Activated naive CD4-positive, alpha-beta T cell treated with anti-CD3 and anti-CD28 coated beads for 36 hours (primary cell): ENCODE data around the gene ZNF558. TPM values are rescaled to one million over a fixed set of nuclear protein-coding genes. Genes with fewer than 3 reads are reported as not detected.

Experiments used
- CTCF ChIA-PET: fragments of 350-600 bp; sonication (Branson Sonifier 250); formaldehyde crosslinking; loops from one replicate; lab custom pipeline; 2021; ENCODE audit warnings: antibody characterized with exemption; lab: Charles Lee
- DNase-seq: peaks from one replicate; pipeline ENCODE4 v3.0.0-alpha.2; 2020
- H3K27ac Mint-ChIP-seq: one replicate; pipeline ENCODE4 v1.8.0; 2021; ENCODE audit warnings: mild to moderate bottlenecking, mixed read lengths
- H3K27me3 Mint-ChIP-seq: one replicate; pipeline ENCODE4 v1.8.0; 2021; ENCODE audit warnings: low read depth, mixed read lengths
- H3K36me3 Mint-ChIP-seq: one replicate; pipeline ENCODE4 v1.8.0; 2021; ENCODE audit warnings: low read depth, mixed read lengths
- H3K4me1 Mint-ChIP-seq: one replicate; pipeline ENCODE4 v1.8.0; 2021; ENCODE audit warnings: low read depth, mixed read lengths
- H3K4me3 Mint-ChIP-seq: one replicate; pipeline ENCODE4 v1.8.0; 2021; ENCODE audit warnings: mild to moderate bottlenecking, moderate library complexity, mixed read lengths
- H3K9me3 Mint-ChIP-seq: one replicate; pipeline ENCODE4 v1.8.0; 2021; ENCODE audit warnings: mixed read lengths
- intact Hi-C: fragments of 100-400 bp; cut with micrococcal nuclease; formaldehyde crosslinking; loops from one replicate; pipeline ENCODE4 v1.15.1; 2023
- total RNA-seq, 2 experiments: library from RNA; stranded (reverse); gene quantifications; one replicate each; pipeline ENCODE4 v1.2.3, GENCODE V29; 2021

ZNF558 gene
- 10 to 100 TPM; 23.9 to 24.4 TPM for total RNA-seq

DNA sequence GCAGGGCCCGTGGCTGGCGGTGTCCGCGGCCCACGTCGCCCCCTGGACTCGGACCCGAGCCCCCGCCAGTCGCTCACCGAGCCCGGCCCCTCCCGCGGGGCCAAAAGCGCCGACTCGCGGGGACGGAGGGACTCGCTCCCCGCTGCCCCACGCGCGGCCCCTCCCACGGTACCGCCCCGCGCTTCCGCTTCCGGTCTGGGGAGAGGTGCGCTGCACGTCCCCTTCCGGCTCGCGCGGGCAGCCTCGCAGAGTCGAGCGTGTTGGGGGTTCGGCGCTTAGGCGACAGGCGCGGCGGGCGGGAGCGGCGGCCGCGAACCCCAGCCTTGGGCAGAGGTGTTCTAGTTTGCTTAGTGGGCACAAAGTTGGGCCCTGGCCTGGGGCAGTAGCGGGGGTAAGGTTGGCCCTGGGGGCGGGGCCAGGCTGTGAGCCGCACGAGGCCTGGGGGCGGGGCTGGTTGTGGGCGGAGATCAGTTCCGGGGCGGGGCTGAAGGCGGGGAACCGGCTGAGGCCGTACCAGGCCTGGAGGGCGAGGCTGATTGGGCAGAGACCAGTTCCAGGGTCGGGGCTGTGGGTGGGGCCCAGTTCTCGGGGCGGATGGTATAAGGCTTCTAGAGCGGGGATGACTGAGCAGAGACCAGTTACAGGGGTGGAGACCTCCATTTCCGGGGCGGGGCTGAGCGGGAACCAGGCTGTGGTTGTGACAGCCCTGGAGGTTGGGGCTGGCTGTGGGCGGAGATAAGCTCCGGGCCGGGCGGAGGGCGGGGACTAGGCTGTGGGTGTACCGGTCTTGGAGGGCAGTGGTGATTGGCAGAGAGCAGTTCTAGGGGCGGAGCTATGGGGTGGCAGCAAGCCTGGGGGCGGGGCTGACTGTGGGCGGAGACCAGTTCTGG lies at the start of gene ZNF558, which contains the start of gene MBD3L1:
Gene ZNF558, minus strand, starts transcription at position 173 of the 890 bp plus-strand sequence. CDS start 9,645 bp downstream, outside the sequence.
Gene MBD3L1, plus strand, starts transcription at position 246 of the 890 bp plus-strand sequence. CDS start 10,302 bp downstream, outside the sequence.
- CTCF ChIA-PET = no interaction called here
- Mint-ChIP-seq H3K4me1 (peaks cover 19% of the 10 kb centered on the region), H3K4me3 (peak within 1 kb of the TSS; percentile 82), H3K27ac (peak within 1 kb of the TSS; percentile 86), H3K9me3 (peaks cover 3% of the 10 kb centered on the region), H3K36me3 (peaks cover 12% of the 10 kb centered on the region), H3K27me3 (no peaks in the 10 kb centered on the region)
- peak; percentile 100 for DNase-seq
- intact Hi-C loops = loop anchor here (1.0 to 5.0 kb wide), 7 partner anchors 240 to 958 kb away; partner anchors contain the start of genes RAB11B, ZNF317, ZNF414 and ZNF561

- no peak overlapping the region for H3K4me3 Mint-ChIP-seq
- no peaks in the 10 kb centered on the region for H3K36me3 Mint-ChIP-seq
- H3K9me3 Mint-ChIP-seq = peaks cover 11% of the 10 kb centered on the region
- no peak for DNase-seq
- CTCF ChIA-PET = interaction anchor here (0.5 kb wide), 1 partner anchor 293 kb away, joined by 3 read pairs; no protein-coding TSS in a partner anchor
- H3K27me3 Mint-ChIP-seq = peaks cover 14% of the 10 kb centered on the region
- H3K4me1 Mint-ChIP-seq = no peaks in the 10 kb centered on the region
- intact Hi-C loops = no loop called here
- H3K27ac Mint-ChIP-seq = no peak overlapping the region
Observed at GRCh38 chr19:8881512-8881911, 49.4 kb upstream of the ZNF558 start.

- no peaks in the 10 kb centered on the region for H3K4me1 Mint-ChIP-seq
- no peak overlapping the region for H3K4me3 Mint-ChIP-seq
- DNase-seq = no peak
- no peaks in the 10 kb centered on the region for H3K36me3 Mint-ChIP-seq
- H3K27me3 Mint-ChIP-seq = peaks cover 14% of the 10 kb centered on the region
- H3K9me3 Mint-ChIP-seq = peaks cover 11% of the 10 kb centered on the region
- H3K27ac Mint-ChIP-seq = no peak overlapping the region
- intact Hi-C loops = no loop called here
- CTCF ChIA-PET = interaction anchor here (0.5 kb wide), 1 partner anchor 293 kb away, joined by 3 read pairs; no protein-coding TSS in a partner anchor
Observed at GRCh38 chr19:8880868-8881488, 48.9 kb upstream of the ZNF558 start.

- intact Hi-C loops = no loop called here
Observed at GRCh38 chr19:8877854-8878705, 46.0 kb upstream of the ZNF558 start.

DNA sequence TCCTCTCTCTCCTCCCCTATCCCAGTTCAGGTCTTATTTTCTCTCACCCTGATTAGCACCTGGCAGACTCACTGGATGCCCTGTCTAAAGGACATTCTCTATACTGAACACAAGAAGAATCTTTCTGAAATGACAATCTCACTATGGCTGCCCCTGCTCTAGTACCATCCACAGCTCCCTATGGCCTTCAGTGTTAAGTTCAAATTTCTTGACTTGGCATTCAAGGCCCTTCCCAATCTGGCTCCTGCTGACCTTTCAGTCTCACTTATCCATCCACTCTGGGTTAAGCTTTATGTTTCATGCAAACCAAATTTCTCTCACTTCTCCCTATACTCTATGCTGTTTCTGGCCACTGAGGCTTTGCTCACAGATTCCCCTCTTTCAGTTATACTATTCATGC lies 34.2 kb upstream of the ZNF558 start:
- Mint-ChIP-seq H3K4me3 (no peak overlapping the region), H3K36me3 (no peaks in the 10 kb centered on the region), H3K27ac (no peak overlapping the region), H3K4me1 (no peaks in the 10 kb centered on the region), H3K9me3 (no peaks in the 10 kb centered on the region), H3K27me3 (peaks cover 7% of the 10 kb centered on the region)
- DNase-seq = no peak
- intact Hi-C loops = no loop called here
- CTCF ChIA-PET = no interaction called here

More at GRCh38 chr19:8877854-8878705, 46.0 kb upstream of the ZNF558 start:
- peaks cover 20% of the 10 kb centered on the region for H3K27me3 Mint-ChIP-seq
- CTCF ChIA-PET = no interaction called here
- no peak for DNase-seq
- H3K36me3 Mint-ChIP-seq = no peaks in the 10 kb centered on the region
- peaks cover 11% of the 10 kb centered on the region for H3K9me3 Mint-ChIP-seq
- no peak overlapping the region for H3K4me3 Mint-ChIP-seq
- no peaks in the 10 kb centered on the region for H3K4me1 Mint-ChIP-seq
- no peak overlapping the region for H3K27ac Mint-ChIP-seq

DNA sequence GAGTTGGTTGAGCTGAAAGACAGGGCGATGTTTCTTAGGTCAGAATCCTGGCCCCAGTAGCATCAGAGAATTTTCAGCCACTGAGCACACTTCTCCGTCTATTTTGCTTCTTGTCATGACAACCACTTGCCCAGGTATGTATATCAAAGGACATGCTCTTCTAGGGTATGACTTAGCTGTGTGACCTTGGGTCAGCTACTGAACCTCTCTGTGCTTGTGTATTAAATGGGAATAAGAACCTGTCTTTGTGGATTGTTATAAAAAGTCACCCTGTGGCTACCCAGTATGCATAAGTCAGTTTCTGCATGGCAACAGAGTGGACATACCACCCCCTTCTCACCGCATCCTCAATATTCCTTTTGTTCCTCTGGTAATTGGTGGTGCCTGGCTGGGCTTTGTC lies 26.2 kb upstream of the ZNF558 start:
- H3K36me3 Mint-ChIP-seq = no peaks in the 10 kb centered on the region
- no peak for DNase-seq
- no peaks in the 10 kb centered on the region for H3K9me3 Mint-ChIP-seq
- no peak overlapping the region for H3K4me3 Mint-ChIP-seq
- H3K4me1 Mint-ChIP-seq = no peaks in the 10 kb centered on the region
- intact Hi-C loops = no loop called here
- CTCF ChIA-PET = interaction anchor here (1.0 kb wide), 1 partner anchor 174 kb away, joined by 3 read pairs; no protein-coding TSS in a partner anchor
- no peak overlapping the region for H3K27ac Mint-ChIP-seq
- peaks cover 16% of the 10 kb centered on the region for H3K27me3 Mint-ChIP-seq

DNA sequence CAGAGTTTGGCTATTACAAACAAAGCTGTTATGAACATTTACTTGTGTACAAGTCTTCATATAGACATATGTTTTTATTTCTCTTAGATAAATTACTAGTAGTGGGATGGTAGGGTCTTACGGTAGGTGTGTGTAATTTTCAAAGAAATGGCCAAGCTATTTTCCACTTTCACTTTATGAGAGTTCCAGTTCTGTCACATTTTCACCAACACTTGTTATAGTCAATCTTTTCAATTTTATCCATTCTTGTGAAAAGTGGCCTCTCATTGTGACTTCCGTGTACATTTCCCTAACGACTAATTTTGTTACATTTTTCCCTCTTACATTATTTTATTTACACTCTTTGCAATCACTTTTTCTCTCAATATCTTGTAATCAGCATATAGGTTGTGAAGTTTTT lies 18.4 kb upstream of the ZNF558 start:
- no peak overlapping the region for H3K4me3 Mint-ChIP-seq
- H3K9me3 Mint-ChIP-seq = peaks cover 13% of the 10 kb centered on the region
- peaks cover 15% of the 10 kb centered on the region for H3K27me3 Mint-ChIP-seq
- no peaks in the 10 kb centered on the region for H3K36me3 Mint-ChIP-seq
- CTCF ChIA-PET = no interaction called here
- no peak overlapping the region for H3K27ac Mint-ChIP-seq
- H3K4me1 Mint-ChIP-seq = no peaks in the 10 kb centered on the region
- intact Hi-C loops = no loop called here
- DNase-seq = no peak

- Mint-ChIP-seq H3K27ac (no peak overlapping the region), H3K4me1 (no peaks in the 10 kb centered on the region), H3K36me3 (no peaks in the 10 kb centered on the region), H3K4me3 (no peak overlapping the region), H3K27me3 (peaks cover 13% of the 10 kb centered on the region), H3K9me3 (peaks cover 13% of the 10 kb centered on the region)
- no peak for DNase-seq
- intact Hi-C loops = no loop called here
- CTCF ChIA-PET = no interaction called here
Observed at GRCh38 chr19:8849232-8849631, 17.1 kb upstream of the ZNF558 start.

GRCh38 chr19:8846819-8847218 lies 14.7 kb upstream of the ZNF558 start:
- intact Hi-C loops = no loop called here
- Mint-ChIP-seq H3K27ac (no peak overlapping the region), H3K27me3 (peaks cover 10% of the 10 kb centered on the region), H3K9me3 (peaks cover 13% of the 10 kb centered on the region), H3K4me1 (no peaks in the 10 kb centered on the region), H3K36me3 (no peaks in the 10 kb centered on the region), H3K4me3 (no peak overlapping the region)
- CTCF ChIA-PET = no interaction called here
- DNase-seq = no peak

DNA sequence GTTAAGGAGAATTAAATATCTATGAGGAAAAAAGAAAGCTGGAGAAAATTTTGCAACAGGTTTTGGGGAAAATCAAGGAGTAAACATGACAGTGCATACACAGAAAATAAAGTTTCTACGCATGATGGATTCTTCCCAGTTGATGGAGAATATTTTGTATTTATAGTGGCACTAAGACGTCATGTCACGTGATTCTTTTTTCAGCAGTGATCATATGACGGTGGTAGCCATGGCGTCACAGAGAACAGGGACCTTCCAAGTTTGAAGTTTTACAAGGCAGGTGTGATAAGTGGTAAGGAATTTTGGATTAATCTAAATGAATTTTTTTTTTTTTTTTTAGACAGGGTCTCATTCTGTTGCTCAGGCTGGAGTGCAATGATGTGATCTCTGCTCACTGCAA lies 8.6 kb upstream of the ZNF558 start:
- CTCF ChIA-PET = interaction anchor here (0.6 kb wide), 1 partner anchor 717 kb away, joined by 4 read pairs; no protein-coding TSS in a partner anchor
- H3K27me3 Mint-ChIP-seq = peaks cover 4% of the 10 kb centered on the region
- no peaks in the 10 kb centered on the region for H3K4me1 Mint-ChIP-seq
- DNase-seq = no peak
- no peak overlapping the region for H3K27ac Mint-ChIP-seq
- no peaks in the 10 kb centered on the region for H3K36me3 Mint-ChIP-seq
- H3K9me3 Mint-ChIP-seq = no peaks in the 10 kb centered on the region
- intact Hi-C loops = no loop called here
- no peak overlapping the region for H3K4me3 Mint-ChIP-seq

DNA sequence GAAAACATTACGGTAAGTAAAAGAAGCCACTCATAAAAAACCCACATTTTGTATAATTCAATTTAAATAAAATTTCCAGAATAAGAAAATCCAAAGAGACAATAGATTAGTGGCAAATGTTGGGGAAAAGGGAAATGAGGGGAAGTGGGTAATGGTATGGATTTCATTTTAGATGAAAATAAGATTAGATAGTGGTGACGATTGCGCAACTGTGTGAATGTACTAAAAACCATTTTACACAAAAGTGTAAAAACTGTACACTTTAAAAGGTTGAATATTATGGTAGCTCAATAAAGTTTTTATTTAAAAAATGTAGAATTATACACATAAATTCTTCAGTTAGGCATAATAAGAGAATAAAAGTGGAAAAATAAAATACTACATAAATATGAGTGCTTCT lies 3.8 kb upstream of the ZNF558 start:
- Mint-ChIP-seq H3K4me3 (no peak overlapping the region), H3K27ac (no peak overlapping the region), H3K9me3 (peaks cover 3% of the 10 kb centered on the region), H3K27me3 (peaks cover 2% of the 10 kb centered on the region), H3K4me1 (peaks cover 10% of the 10 kb centered on the region), H3K36me3 (no peaks in the 10 kb centered on the region)
- DNase-seq = no peak
- intact Hi-C loops = no loop called here
- CTCF ChIA-PET = interaction anchor here (0.6 kb wide), 1 partner anchor 569 kb away, joined by 5 read pairs; no protein-coding TSS in a partner anchor

- H3K4me1 Mint-ChIP-seq = peaks cover 10% of the 10 kb centered on the region
- intact Hi-C loops = no loop called here
- peaks cover 2% of the 10 kb centered on the region for H3K27me3 Mint-ChIP-seq
- H3K4me3 Mint-ChIP-seq = no peak overlapping the region
- H3K27ac Mint-ChIP-seq = no peak overlapping the region
- H3K36me3 Mint-ChIP-seq = no peaks in the 10 kb centered on the region
- no peak for DNase-seq
- CTCF ChIA-PET = no interaction called here
- H3K9me3 Mint-ChIP-seq = peaks cover 3% of the 10 kb centered on the region
Observed at GRCh38 chr19:8835446-8835845, 3.3 kb upstream of the ZNF558 start.
